ENCODE data around the gene KREMEN1. TPM values are rescaled to one million over a fixed set of nuclear protein-coding genes. Genes with fewer than 3 reads are reported as not detected.

Gene KREMEN1
- total and polyA plus RNA-seq, 3 donors from 2014 or later, result 42.5 to 54.9 (median 54.5) TPM

- intact Hi-C loops (cut with DNase I; ENCODE audit: low total_unique reads), result no loop called here
- no peak for DNase-seq
- TF ChIP-seq POLR2A (IDR thresholded peaks at IDR 0.05) (no peak), CTCF (IDR thresholded peaks at IDR 0.05) (no peak)
- H3K27me3 ChIP-seq, result no peaks in the 10 kb centered on the region
- no peak overlapping the region for H3K27ac ChIP-seq
- H3K9me3 ChIP-seq, result no peaks in the 10 kb centered on the region
- 81 to 84% methylated on average over 5 of the region's 5 CpGs for WGBS, 2 donors
- H3K4me3 ChIP-seq, result no peak overlapping the region
- H3K36me3 ChIP-seq (ENCODE audit: low read depth, missing control alignments), result no peaks in the 10 kb centered on the region
- H3K4me1 ChIP-seq, result peaks cover 25% of the 10 kb centered on the region
Measured at GRCh38 chr22:29083933-29084591, 11.2 kb downstream of the KREMEN1 start.

- no peaks in the 10 kb centered on the region for H3K36me3 ChIP-seq (ENCODE audit: low read depth, missing control alignments)
- 93 to 97% methylated on average over 2 of the region's 2 CpGs for WGBS, 2 donors
- H3K27me3 ChIP-seq, result no peaks in the 10 kb centered on the region
- TF ChIP-seq CTCF (IDR thresholded peaks at IDR 0.05) (no peak), POLR2A (IDR thresholded peaks at IDR 0.05) (no peak)
- no peaks in the 10 kb centered on the region for H3K9me3 ChIP-seq
- no peak for DNase-seq
- no peak overlapping the region for H3K4me3 ChIP-seq
- H3K4me1 ChIP-seq, result peaks cover 13% of the 10 kb centered on the region
- intact Hi-C loops (cut with DNase I; ENCODE audit: low total_unique reads), result no loop called here
- H3K27ac ChIP-seq, result no peak overlapping the region
Measured at GRCh38 chr22:29087012-29087411, 14.2 kb downstream of the KREMEN1 start.

- no peak for DNase-seq
- TF ChIP-seq CTCF (IDR thresholded peaks at IDR 0.05), result no peak
- no peak for TF ChIP-seq POLR2A (IDR thresholded peaks at IDR 0.05)
- Histone ChIP-seq H3K36me3 (ENCODE audit: low read depth, missing control alignments) (no peaks in the 10 kb centered on the region), H3K4me1 (peaks cover 21% of the 10 kb centered on the region), H3K27ac (no peak overlapping the region), H3K27me3 (no peaks in the 10 kb centered on the region), H3K4me3 (no peak overlapping the region), H3K9me3 (no peaks in the 10 kb centered on the region)
- intact Hi-C loops (cut with DNase I; ENCODE audit: low total_unique reads), result no loop called here
- 94 to 96% methylated on average over 3 of the region's 3 CpGs for WGBS, 2 donors
Measured at GRCh38 chr22:29088809-29089208, 16.0 kb downstream of the KREMEN1 start.

GRCh38 chr22:29089507-29089906 lies 16.7 kb downstream of the KREMEN1 start:
- Histone ChIP-seq H3K27me3 (no peaks in the 10 kb centered on the region), H3K27ac (no peak overlapping the region), H3K4me3 (no peak overlapping the region), H3K36me3 (ENCODE audit: low read depth, missing control alignments) (no peaks in the 10 kb centered on the region), H3K4me1 (peaks cover 25% of the 10 kb centered on the region), H3K9me3 (no peaks in the 10 kb centered on the region)
- WGBS, 2 donors, result 74% methylated on average over 3 of the region's 3 CpGs
- intact Hi-C loops (cut with DNase I; ENCODE audit: low total_unique reads), result no loop called here
- TF ChIP-seq POLR2A (IDR thresholded peaks at IDR 0.05), result no peak
- TF ChIP-seq CTCF (IDR thresholded peaks at IDR 0.05), result no peak
- no peak for DNase-seq

- Histone ChIP-seq H3K27me3 (no peaks in the 10 kb centered on the region), H3K4me1 (peaks cover 25% of the 10 kb centered on the region), H3K36me3 (ENCODE audit: low read depth, missing control alignments) (no peaks in the 10 kb centered on the region), H3K27ac (no peak overlapping the region), H3K9me3 (no peaks in the 10 kb centered on the region), H3K4me3 (no peak overlapping the region)
- TF ChIP-seq POLR2A (IDR thresholded peaks at IDR 0.05) (no peak), CTCF (IDR thresholded peaks at IDR 0.05) (no peak)
- WGBS, 2 donors, result 90 to 91% methylated on average over 3 of the region's 3 CpGs
- intact Hi-C loops (cut with DNase I; ENCODE audit: low total_unique reads), result no loop called here
- no peak for DNase-seq
Measured at GRCh38 chr22:29090039-29090438, 17.2 kb downstream of the KREMEN1 start.
